HG02981 (cell line): ENCODE results near the gene CDC123.
"Not testable (repeated sequence)": the region's sequence is repeated elsewhere in the genome, so short reads cannot be mapped to it uniquely, and the experiment has no call there.

Source experiments
- ATAC-seq: cut with Tn5 transposase; IDR thresholded peaks from one replicate; pipeline ENCODE4 v1.9.1; 2021; ENCODE audit warnings: mild to moderate bottlenecking, moderate library complexity; ENCODE audit not compliant: unreplicated experiment

CDC123 gene, protein sequence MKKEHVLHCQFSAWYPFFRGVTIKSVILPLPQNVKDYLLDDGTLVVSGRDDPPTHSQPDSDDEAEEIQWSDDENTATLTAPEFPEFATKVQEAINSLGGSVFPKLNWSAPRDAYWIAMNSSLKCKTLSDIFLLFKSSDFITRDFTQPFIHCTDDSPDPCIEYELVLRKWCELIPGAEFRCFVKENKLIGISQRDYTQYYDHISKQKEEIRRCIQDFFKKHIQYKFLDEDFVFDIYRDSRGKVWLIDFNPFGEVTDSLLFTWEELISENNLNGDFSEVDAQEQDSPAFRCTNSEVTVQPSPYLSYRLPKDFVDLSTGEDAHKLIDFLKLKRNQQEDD

GRCh38 chr10:12195603-12196506, at the start of gene CDC123, which contains the start of gene NUDT5:
TSS of gene CDC123 (plus strand) at chr10:12196188. CDS start at chr10:12196246, 58 bp downstream.
TSS of gene NUDT5 (minus strand) at chr10:12195891. CDS start at chr10:12186291, 9,600 bp downstream.
- peak; percentile 88 for ATAC-seq

DNA sequence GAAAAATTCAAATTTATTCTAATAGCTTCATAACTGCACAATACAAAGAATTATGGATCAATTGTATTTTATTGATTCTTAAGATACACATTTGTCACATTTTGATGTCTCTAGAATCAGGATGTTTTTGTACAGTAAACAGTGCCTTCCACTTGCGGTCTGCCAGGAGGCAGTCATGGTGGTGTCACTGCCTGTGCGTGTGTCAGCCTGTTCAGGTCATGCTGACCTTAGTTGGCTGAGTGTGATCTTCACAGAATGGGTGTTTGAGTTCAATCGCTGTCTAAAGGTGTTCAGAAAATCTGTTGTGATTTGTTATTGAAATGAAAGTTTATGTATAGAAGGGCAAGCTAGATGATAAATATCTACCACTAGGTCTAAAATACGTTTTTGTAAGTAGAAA, 45.8 kb upstream of the CDC123 start:
- no peak for ATAC-seq

DNA sequence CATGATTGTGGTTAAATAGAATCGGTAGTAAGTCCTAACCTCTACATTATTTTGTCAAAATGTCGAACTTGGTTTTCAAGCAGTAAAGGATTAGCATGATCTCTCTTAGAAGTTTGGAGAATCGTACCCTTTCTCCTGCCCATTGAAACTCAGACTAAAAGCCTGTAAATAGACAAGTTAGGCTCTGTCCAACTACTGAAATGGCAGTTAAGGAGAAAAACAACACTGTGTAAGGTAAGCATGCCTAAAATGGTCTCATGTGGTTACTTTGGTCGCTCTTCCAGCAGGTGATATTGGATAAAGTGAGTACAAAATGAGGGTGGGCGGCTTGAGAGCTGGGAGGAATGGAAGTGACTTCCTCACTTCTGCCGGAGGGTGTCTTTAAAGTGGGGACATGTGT, 41.5 kb upstream of the CDC123 start:
- no peak for ATAC-seq

DNA sequence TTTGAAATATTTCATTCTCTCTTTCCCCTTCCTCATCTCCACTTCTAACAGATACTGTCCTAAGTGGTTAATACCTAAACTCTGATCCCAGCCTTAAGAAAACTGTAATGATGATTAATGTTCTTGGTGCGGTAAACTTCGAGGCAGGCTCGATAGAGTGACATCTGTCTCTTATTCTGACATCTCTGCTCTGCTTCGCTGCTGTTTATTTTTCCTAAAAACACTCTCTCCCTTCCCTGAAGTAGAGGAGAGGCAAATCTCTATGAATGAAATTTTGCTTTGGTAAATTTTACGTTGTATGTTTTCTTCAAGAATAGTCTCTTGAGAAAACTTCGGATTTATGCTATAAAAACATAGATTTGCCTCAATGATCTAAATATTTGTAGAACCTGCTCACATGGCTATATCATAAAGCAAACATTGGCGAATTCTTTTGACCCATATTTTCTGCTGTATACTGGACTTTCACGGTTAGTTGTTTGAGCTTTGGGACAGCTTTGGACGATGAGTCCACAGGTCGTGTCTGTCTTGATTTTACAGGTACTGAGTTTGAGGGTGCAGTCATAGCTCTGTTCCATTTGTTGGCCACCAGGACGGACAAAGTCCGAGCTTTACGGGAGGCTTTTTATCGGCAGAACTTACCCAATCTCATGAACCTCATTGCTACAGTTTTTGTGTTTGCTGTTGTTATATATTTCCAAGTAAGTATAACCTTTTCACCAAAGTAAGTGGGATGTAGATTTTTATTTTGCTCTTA, 39.4 kb upstream of the CDC123 start:
- no peak for ATAC-seq

GRCh38 chr10:12158111-12158510, 37.9 kb upstream of the CDC123 start:
- ATAC-seq = no peak

- no peak for ATAC-seq
Measured at GRCh38 chr10:12160664-12161063, 35.3 kb upstream of the CDC123 start.

DNA sequence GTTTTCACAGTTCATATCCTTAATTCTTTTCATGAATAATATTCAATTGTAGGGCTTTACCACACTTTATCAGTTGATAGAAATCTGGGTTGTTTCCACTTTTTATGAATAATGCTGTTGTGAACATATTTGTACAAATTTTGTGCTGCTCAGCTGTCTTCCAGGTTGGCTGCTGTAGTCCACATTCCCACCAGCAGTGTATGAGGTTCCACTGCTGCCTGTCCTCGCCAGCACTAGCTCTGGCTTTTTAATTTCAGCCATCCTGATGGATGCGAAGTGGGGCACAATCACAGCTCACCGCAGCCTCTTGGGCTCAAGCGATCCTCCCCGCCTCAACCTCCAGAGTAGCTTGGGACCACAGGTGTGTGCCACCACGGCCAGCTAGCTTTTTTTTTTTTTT, 33.1 kb upstream of the CDC123 start:
- ATAC-seq = no peak

- ATAC-seq = no peak
Measured at GRCh38 chr10:12164085-12164484, 31.9 kb upstream of the CDC123 start.

- ATAC-seq = no peak
Measured at GRCh38 chr10:12165036-12165435, 31.0 kb upstream of the CDC123 start.

- ATAC-seq = no peak
Measured at GRCh38 chr10:12165999-12166775, 29.8 kb upstream of the CDC123 start.

DNA sequence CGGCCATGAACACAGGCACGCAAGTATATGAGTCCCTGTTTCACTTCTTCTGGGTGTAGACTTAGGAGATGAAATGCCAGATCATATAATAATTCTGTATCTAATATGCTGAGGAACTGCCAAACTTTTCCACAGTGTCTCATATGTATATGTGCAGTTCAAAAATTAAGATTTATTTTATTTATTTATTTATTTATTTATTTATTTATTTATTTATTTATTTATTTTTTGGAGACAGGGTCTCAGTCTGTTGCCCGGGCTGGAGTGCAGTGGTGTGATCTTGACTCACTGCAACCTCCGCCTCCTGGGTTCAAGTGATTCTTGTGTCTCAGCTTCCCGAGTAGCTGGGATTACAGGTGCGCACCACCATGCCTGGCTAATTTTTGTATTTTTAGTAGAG, 24.5 kb upstream of the CDC123 start:
- not testable (repeated sequence) for ATAC-seq

GRCh38 chr10:12177642-12178041, 18.3 kb upstream of the CDC123 start:
- no peak for ATAC-seq

DNA sequence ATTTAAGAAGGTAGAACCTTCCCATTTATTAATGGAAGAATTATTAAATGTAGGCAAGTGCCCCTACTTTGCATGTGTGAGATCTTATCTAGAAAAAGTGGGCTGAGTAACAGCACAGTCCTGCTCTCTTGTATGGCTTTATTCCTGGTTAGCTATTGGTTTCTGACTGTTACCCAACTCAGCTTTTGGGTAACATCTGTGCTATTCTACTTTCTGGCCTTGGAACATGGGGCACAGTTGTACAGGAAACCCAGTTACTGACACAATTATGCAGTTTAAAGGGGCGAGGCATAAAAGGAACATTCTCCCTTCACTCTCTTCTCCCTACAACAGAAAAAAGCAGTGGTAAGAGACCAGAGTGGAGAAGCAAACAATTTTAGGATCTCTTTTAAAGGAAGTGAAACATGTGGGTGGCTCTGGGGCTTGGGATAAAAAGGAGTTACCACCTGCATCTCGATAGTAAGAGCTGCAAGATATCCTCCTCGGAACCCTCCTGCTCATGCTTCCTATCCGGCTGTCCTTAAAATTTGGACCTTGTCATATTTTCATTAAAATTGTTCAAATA, 16.3 kb upstream of the CDC123 start:
- no peak for ATAC-seq

- ATAC-seq = no peak
Measured at GRCh38 chr10:12180221-12180974, 15.6 kb upstream of the CDC123 start.

DNA sequence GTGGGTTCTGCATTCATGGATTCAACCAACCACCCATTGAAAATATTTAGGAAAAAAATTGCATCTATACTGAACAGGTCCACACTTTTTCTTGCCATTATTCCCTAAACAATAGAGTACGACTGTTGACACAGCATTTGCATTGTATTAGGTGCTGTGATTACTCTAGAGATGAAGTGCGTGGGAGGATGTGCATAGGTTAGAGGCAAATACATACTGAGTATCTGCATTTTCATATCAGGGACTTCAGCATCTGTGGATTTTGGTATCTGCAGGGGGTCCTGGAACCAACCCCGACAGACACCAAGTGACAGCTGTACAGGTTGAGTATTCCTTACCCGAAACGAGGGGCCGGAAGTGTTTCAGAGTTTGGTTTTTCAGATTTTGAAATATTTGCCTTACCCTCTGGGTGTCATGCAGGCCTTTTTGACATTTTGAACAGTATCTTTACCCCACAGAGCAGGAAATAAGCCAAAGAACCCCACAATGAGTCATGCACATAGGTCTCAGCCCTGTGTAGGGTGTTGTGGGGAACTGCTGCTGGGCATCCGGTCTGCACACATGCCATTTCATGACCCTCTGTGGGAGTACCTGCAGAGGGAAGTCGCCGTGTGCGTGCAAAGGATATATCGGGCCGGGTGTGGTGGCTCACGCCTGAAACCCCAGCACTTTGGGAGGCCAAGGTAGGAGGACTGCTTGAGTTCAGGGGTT, 14.8 kb upstream of the CDC123 start:
- ATAC-seq = peak; percentile 89

DNA sequence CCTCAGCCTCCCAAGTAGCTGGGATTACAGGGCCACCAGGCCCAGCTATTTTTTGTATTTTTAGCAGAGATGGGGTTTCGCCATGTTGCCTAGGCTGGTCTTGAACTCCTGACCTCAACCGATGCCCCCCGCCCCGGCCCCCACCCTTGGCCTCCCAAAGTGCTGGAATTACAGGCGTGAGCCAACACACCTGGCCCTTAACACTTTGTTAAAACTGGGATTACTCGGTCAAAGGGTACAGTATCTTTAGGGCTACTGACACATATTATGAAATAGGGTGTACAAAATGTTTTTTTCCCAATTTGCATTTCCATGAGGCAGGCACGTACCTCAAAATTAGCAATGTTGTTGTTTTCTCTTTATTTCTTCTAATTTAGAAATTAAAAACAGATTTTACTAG, 11.8 kb upstream of the CDC123 start:
- no peak for ATAC-seq

DNA sequence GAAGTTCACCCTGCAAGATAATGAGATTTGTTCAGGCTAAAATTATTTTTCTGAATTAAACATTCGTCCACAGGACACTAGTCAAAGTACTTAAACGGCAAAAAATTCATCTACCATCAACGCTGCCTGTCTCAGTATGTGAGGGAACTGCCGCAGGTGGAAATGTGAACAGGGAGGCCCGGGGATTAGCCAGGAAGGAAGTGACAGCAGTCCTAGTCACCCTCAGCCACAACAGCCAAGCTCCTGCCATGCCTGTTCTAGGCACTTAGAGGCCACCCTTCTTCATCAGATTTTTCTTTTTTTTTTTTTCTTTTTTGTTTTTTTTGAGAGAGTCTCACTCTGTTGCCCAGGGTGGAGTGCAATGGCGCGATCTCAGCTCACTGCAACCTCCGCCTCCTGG, 9.7 kb upstream of the CDC123 start:
- no peak for ATAC-seq

GRCh38 chr10:12187321-12187905, 8.6 kb upstream of the CDC123 start:
- ATAC-seq = no peak
